ENCODE results near the gene TSHZ2.

- TF ChIP-seq CTCF (IDR thresholded peaks at IDR 0.05): no peak
- TF ChIP-seq POLR2A (IDR thresholded peaks at IDR 0.05): no peak
- TF ChIP-seq POLR2AphosphoS5 (IDR thresholded peaks at IDR 0.05): no peak
Observed at GRCh38 chr20:52939141-52939540, 33.0 kb upstream of the TSHZ2 start.

All from breast epithelium (tissue), 3 donors.